Cerebellar nuclear complex (tissue), 1 donor: ENCODE measurements around the gene ZDHHC14.
"Not testable (repeated sequence)": the region's sequence is repeated elsewhere in the genome, so short reads cannot be mapped to it uniquely, and the experiment has no call there.

Experiments used
- DNase-seq, 2 experiments: peaks; one replicate each; lab custom pipeline; 2025; lab: John Stamatoyannopoulos, UW

The ZDHHC14 gene

DNA sequence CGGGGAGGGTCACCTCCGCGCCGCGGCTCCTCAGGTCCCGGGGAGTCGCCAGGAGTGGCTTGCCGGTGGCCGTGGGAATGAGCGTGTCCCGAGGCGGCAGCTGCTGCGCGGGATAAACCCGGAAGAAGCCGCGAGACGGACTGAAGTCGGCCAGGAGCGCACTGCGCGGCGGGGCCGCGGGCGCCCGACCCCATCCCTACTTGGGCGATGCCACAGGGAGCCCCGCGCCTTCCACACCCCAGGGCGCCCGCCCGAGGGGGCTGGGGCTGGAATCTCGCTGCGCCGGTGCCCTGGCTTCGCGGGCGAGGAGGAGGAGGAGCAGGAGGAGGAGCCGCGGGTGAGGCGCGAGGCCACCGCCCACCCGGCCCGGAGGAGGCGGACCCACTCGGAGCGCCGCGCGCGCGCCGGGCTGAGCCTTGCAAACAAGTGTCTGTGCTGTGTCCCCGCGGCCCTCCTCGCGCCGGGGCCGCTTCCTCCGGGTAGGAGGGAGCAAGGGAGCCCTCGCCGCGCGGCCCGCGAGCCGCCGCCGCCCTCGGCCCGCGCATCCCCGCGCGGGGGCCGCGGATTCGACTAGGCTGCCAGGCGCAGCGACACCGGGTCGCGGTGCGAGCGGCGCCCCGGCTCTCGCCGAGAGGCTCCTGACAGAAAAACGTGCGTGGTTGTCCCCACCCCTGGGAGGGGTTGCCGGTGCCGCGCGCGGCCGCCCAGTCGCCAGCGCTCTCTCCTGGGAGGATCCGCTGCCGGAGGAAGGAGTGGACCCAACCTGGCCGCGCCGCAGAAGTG is at the start of gene ZDHHC14:
Gene ZDHHC14 (plus strand): TSS at position 412 of the 783 bp plus-strand sequence.
- peak in 1 of 2 experiments; percentile 46 for DNase-seq

DNA sequence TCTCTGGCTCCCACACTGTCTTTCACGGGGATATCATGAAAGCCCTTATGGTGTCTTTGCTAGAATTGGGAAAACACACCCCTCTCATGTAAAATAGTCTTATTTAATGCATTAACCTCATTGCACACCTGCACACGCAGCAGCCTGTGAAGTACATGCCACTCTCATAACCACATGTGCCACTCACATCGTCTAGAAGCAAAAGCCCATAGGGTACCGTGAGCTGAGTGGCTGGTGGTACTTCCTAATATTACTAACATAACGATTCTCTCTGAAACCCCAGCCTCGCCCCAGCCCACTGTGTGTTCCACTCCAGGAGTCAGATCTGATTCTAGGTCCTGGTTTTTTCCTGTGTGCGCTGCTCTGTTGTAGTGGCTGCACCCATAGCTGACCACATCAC is 48.2 kb upstream of the ZDHHC14 start:
- no peak for DNase-seq

DNA sequence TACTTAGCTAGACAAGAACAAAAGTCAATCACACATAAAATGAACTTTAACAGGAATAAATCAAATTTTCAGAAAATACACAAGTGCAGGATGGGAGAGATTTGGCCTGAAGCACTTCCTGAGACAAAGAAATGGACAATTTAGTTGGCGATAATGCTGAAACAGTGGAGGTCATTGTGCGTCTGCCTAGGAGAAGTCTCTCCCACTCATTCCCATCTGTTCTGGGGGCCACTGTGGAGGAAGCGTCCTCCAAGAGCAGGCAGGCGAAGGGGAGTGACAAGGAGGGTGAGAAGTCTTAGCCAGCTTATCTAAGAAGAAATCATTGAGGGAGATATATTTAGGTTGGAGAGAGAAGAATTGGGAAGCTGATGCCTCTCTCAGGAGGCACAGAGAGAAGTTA is 47.5 kb upstream of the ZDHHC14 start:
- DNase-seq, result no peak

DNA sequence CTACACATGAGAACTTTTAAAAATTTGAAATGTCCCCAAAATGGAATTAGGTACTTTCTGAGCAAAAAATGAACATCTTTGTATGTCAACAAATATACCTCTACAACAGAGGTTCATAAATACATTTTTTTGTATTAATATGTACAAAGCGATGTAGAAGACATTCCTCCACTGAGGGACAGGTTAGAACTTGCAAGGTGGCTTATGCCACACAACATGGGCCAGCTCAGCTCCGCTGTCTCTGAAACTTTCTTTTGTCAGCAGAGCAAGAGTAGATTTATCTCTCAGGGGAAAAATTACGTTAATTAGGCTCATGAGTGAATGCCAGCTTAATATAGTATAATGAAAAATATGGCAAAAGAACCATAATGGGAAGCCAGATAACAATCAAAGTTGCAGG is 47.0 kb upstream of the ZDHHC14 start:
- DNase-seq, result no peak

DNA sequence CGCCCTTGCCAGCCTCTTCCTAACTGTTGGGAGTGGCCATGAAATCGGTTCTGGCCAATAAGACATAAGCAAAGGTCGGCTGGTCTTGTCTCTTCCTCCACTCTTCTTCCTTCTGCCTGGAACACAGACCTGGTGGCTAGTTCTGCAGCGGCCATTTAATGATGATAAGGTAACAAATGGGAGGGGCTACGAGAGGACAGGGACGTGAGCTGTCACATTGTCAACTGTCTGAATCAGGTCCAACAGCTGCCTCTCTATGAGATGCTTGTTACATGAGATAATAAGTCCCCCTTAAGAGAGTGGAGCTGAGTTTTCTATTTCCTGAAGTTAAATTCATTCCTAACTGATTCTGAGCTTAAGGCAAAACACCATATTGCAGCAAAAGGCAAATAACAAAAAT is 45.2 kb upstream of the ZDHHC14 start:
- DNase-seq, result no peak

DNA sequence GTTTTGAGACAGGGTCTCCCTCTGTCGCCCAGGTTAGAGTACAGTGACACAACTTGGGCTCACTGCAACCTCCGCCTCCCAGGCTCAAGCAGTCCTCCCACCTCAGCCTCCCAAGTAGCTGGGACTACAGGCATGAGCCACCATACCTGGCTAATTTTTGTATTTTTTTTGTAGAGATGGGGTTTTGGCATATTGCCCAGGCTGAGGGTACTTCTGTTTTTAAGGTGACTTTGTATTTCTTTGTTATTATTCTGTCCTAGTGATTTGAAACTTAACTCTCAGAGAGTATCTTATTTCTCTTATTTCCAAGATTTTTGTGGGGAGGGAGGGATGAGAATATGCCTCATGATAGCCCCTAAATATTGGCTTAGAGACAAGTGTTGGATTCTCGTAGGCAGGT is 43.7 kb upstream of the ZDHHC14 start:
- not testable (repeated sequence) for DNase-seq

DNA sequence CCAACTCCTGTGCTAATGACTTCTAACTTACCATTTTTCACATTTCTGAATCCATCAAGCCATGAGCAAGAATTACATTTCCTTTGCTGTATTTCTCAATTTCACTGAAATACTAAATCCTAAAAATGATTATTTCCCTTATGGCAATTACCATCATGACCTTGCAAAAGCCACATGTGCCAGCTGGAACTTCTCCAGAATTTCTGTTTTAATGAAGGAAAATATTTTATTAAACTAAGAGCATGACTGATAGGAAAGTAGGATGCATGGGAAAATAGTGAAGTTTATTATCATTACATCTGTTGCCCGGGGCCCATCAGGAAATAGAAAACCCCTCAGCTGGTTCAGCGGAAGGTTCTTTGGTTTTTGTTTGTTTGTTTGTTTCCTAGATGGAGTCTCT is 43.2 kb upstream of the ZDHHC14 start:
- DNase-seq, result no peak

DNA sequence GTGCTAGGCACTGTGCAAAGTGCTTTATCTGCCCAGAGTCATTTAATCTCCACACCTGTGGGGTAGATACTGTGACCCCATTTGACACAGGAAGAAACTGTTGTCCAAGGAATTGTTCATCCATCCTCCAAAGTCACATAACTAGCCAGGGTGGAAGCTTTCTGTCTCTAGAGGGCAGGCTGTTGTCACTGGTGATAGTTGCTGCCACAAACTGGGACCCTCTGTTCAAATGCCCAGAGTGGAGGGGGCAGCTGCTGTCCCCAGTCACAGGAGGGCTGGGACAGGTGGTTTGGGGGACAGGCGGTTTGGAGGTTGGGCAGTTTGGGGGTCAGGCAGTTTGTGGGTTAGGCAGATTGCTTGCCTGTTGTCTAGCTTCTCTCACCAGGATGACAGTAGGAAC is 41.6 kb upstream of the ZDHHC14 start:
- DNase-seq, result no peak

DNA sequence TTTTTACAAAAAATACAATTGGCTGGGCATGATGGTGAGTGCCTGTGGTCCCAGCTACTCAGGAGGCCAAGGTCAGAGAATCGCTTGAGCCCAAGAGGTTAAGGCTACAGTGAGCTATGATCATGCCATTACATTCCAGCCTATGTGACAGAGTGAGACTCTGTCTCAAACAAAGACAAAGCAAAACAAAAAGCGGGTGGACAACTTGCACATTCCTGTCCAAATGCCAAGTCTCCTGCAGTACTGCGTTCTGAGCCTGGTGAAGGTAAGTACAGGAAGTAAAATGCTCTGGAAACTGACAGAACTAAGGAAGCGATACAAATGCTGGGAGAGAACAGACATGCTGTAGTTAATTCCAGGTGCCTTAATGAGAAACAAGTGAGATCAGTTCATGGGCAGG is 37.3 kb upstream of the ZDHHC14 start:
- no peak for DNase-seq

DNA sequence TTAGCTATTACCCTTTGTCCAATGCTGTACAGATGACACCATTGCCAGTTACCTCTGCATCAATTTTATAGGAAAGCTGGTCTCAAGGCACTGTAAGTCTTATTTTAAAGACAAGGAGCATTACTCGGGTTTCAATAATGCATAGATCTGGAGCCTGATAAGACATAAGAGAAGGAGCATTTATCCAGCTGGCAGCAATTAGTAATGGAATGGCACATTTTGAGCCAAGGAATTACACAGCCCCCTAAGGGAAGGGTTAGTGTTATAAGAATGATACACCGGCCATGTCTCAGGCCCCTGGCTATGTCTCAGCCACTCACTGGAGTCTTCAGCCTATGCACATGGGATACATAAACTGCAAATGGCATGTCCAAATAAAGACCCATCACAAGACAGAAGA is 34.6 kb upstream of the ZDHHC14 start:
- DNase-seq, result no peak

DNA sequence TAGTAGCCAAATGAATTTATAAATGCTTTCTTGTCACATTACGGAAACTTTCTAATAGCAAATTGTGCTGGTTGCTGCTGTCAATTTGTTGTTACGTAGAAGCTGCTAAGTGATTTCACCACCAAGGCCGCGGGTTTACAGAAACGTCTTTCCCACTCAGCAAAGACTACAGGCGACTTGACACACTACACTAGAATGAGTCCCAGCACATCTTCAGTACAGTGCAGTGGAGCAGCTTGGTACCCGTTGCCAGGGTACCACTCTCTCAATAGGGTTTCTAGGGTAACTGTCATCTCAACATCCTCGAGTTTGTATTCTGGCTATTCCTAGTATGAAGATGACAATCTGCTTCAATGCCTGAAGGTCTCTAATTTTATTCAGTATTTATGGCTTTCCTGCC is 22.7 kb upstream of the ZDHHC14 start:
- no peak for DNase-seq

DNA sequence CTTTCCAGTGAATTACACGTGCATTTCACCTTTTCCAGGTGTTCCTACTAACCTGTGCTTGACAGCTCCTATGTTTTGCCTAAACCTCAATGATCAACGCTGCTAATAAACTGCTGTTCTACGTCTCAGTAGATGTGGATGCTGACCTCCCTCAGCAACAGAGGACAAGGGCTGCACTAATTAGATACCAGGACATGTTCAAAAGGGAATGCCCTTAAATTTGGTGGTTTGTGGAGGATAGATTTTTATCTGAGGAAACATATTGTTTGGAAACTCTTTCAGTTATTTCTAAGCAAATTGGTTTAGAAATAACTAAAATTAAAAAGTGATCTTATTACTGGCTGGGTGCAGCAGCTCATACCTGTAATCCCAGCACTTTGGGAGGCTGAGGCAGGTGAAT is 19.1 kb upstream of the ZDHHC14 start:
- no peak for DNase-seq

DNA sequence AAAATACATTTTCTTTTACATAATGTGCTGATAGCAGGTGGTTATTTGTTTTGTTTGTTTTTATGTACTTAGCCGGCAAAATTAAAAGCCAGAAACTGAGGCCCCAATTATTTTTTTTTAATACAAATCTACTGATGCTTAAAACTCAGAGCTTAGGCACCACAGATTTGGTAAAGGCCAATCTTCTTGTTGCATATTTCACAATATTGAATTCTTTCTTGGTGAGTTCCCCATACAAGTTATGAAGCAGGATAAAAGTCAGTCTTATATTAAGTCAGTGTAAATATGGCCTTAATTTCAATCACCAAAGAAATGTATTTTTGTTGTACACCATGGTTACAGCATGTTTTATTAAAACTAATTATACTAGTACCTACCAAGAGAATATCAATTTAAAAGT is 16.3 kb upstream of the ZDHHC14 start:
- DNase-seq, result no peak

DNA sequence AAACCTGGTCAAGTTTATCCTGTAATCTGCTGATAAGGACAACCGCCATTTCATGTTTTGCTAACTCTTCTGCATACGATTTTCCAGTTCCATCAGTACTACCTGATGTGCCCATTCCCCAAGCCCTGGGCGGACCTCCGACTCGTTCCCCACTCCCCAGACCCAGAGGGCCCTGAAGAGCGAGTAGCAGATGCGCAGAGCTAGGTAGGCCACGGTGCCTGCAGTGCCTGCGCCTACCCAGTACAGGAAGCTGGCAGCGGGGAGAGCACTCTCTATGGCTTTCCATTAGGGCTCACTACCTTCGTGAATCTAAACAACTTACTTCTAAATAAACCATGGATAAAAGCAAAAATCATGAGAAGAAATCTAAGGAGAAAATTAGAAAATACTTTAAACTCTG is 14.3 kb upstream of the ZDHHC14 start:
- DNase-seq, result no peak

DNA sequence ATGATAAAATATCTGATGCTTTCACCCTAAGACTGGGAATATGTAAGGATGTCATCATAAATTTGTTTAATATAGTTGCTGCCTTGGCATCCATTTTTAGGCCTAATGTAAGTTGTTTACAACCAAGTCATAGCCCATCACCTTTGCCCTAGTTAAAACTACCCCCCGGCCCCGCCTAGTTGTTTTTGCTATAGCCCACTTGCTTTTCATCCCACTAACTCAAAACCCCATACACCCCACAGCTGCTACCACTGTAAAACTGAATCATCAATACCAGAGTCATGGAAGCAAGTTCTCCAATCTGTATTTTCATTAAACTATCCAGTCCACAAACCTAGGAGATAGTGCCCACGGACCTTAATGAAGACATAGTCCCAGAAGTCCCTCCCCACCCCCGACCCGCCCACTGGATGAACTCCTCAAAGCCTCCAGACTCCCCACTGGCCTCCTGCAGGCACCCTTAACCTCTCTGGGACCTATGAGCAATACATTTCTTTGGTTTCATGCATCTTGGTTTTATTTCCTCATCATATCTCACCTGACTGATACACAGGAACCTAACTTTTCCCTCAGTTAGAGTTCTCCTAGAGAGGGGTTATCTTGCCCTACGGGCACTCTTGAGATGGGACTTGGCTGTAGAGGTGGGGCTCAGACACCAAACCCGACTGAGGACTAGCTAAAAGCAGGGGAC is 12.5 kb upstream of the ZDHHC14 start:
- no peak for DNase-seq

DNA sequence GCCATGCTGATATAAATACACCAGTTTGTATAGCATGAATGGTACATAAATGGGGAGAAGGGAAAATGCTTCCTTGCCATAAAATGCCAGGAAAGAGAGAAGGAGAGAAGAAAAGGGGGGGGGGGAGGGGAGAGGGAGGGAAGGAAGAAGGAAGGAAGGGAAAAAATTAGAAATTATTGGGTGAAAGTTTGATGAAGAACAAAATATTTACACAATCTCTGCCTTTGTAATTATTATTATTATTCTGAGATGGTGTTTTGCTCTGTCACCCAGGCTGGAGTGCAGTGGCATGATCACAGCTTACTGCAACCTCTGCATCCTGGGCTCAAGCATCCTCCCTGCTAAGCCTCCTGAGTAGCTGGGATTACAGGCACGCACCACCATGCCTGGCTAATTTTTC is 10.2 kb upstream of the ZDHHC14 start:
- no peak for DNase-seq

DNA sequence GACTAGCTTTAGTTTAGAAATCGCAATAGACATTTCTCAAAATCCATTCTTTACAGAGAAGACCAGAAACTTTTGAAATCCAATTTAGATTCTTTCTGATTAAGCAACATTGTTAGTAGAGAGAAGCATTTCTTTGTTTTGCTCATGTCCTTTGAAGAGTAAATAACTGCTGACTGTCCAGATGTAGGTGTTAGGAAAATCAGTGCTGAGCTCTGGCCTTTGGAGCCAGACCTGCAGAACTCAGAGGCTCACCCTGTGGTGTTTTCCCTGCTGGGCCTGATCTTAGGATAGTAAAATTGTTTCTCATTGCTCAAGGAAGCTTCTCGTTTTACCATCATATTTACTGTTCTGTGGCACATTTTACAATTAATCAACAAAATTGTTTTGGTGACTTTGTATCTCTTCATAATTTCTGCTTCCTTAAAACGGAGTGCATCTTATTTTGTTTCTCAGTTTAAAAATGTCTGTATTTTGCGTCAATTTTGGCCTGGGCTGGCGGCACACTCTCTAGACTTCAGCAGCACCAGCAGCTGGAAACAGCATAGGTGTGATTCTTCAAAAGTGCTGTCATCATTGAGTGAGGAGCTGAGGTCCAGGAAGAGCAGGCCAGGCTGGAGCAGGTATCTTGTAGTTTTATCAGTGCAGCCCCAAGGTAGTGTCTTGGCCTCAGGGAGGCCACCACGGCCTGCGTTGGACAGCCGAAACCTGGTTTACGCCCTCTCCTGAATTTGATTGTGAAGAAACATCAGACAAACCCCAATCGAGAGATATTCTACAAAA is 8.3 kb upstream of the ZDHHC14 start:
- no peak for DNase-seq

DNA sequence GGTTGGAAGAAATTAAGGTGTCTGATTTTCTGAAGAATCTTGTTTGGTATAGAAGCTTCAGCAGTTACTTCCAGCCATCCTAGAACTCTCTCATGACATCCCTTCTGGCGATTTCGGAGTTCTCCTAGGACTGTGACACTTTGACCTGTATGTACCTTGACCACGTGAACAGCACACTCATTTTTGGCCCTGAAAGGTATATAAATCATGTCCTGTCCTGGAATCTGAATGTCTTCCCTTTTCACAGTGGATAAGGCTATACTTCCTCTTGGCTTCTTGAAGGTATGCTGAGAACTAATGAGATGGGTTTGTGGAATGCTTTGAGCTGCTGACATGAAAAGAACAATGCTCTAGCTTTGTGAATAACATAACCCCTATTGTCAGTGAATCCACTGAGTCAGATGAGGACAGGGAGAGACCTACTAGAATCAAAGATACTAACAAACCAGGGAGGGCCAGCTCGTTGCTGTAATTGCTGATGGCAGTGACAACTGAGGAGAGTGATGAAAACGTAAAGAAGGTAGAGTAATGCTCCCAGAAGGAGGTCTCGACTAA is 6.0 kb upstream of the ZDHHC14 start:
- DNase-seq, result no peak

DNA sequence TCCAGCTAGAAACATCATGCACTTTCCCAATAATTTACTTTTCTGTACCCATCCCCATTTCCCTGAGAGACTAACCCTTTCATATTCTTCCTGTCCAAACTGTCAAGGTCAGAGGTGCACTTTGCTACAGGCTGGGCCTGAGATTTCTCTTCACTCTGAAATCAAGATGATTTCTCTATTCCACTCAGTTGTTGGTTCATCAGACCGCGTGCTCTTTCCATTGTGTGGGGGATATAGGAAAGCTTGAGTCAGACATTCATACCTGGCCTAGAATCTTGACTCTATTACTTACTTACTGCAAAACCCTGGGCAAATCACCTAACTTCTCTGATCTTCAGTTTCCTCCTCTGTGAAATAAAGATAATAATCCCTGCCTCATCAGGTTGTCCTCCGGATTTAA is 4.7 kb upstream of the ZDHHC14 start:
- DNase-seq, result no peak

DNA sequence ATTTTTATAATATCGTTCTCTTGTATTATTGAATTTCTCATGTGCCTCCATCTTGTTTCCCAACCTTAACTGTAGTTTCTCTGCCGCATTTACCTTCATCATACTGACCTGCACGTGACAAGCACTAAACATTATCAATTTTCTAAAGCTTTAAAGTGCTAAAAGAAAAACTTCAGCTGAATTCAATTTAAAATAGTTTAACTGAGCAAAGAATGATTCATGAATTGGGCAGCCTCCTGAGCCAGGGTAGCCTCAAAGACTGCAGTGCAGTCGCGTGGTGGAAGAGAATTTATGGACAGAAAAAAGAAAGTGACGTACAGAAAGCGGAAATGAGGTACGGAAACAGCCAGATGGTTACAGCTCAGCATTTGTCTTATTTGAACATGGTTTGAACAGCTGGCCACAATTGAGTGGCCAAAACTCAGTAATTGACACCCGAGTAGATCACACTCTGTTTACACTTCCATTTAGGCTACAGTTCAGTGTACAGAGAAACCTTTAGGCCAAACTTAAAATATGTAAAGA is 4.2 kb upstream of the ZDHHC14 start:
- no peak for DNase-seq

DNA sequence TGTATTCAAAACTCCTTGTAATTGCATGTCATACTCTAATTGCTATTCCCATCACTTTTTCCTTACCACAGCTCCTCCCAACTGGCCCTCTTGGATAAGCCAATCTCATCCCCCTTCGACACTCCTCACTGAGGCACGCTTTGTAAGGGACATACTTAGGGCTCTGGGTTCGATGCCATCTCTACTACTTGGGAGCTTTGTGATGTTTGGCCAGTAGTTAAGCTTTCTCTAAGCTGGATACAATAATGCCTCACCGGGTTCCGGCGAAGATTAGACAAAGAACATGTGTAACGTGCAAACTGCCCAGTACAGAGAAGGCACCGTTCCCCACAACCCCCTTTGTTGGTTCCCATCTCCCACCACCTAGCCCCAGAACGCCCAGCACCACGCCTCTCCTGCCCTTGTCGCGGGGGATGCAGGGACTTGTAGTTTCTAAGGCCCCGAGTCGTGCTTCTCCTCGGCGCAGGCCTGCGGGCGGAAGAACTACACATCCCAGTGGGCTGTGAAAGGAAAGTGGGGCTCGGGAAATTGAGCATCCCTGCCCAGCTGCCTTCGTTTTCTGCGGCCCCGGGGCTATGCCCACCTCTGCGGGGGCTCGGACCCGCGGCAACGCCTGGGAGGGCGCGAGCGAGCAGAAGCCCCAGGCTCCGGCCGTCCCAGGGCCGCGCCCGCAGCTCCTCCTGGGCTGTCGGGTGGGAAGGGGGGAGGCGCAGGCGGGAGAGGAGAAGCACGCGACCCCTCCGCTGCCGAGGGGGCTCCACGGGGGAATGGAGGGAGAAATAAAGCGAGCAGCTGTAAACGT is 1.1 kb upstream of the ZDHHC14 start:
- DNase-seq, result peak; percentile 59 to 89

DNA sequence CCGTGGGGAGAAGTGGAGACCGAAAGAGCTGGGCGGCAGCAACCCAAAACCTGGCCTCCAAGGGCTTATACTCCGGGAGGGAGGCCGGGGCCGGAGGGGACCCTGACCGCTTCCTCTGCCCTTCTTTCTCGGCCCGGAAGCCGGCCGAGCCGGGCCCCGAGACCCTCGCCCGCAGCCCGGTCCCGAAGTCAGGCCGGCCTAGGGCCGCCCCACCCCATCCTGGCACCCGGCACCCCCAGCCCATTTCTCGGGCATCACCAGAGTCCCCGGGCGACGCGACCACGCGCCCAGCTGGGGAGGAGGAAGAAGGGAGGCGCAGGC is 572 bp upstream of the ZDHHC14 start:
- DNase-seq, result no peak
